ENCODE results near the gene PPP2R5A. TPM values are rescaled to one million over a fixed set of nuclear protein-coding genes. Genes with fewer than 3 reads are reported as not detected.

PPP2R5A gene
- polyA plus RNA-seq, 3 donors = 28.1 to 38.4 (median 31.1) TPM

- Histone ChIP-seq H3K9ac (ENCODE audit: insufficient read depth, low read length, poor library complexity, severe bottlenecking) (no peak overlapping the region), H3K27me3 (ENCODE audit: control insufficient read depth in 2 of 2, insufficient read depth in 2 of 2, low read length in 2 of 2) (no peaks in the 10 kb centered on the region), H2AFZ (ENCODE audit: insufficient read depth, low read depth, low read length, poor library complexity, severe bottlenecking) (no peak overlapping the region), H3K79me2 (ENCODE audit: insufficient read depth, low read length) (peaks cover 3% of the 10 kb centered on the region), H3K36me3 (replicated peaks in 1 of 2; ENCODE audit: control insufficient read depth in 1 of 2, insufficient read depth in 2 of 2, low read length in 2 of 2) (peaks cover 78 to 96% of the 10 kb centered on the region in 2 donors), H3K4me1 (ENCODE audit: control insufficient read depth in 1 of 2, insufficient read depth in 2 of 2, low read length in 2 of 2) (no peaks in the 10 kb centered on the region), H3K4me2 (replicated peaks; ENCODE audit: extremely low read depth, low read length, poor library complexity, severe bottlenecking) (no peak overlapping the region), H3K4me3 (replicated peaks in 1 of 3; ENCODE audit: low read depth in 2 of 3, low read length in 3 of 3) (no peak overlapping the region), H3K27ac (ENCODE audit: low read depth in 1 of 2, low read length in 2 of 2) (no peak overlapping the region), H4K20me1 (ENCODE audit: insufficient read depth, low read length) (peaks cover 39% of the 10 kb centered on the region), H3K9me3 (replicated peaks in 1 of 2; ENCODE audit: control insufficient read depth in 1 of 2, insufficient read depth in 1 of 2, low read length in 2 of 2) (no peaks in the 10 kb centered on the region)
- H3K27ac Mint-ChIP-seq = no peak overlapping the region
- no peak for TF ChIP-seq CTCF (IDR thresholded peaks at IDR 0.05)
- H3K36me3 Mint-ChIP-seq = peaks cover 66 to 86% of the 10 kb centered on the region in 2 donors
- H3K9me3 Mint-ChIP-seq = no peaks in the 10 kb centered on the region
- no peak overlapping the region for H3K4me3 Mint-ChIP-seq
- H3K27me3 Mint-ChIP-seq (ENCODE audit: low read depth in 3 of 3) = no peaks in the 10 kb centered on the region
- no CpG with 5 or more reads among the region's 3 CpGs for WGBS (ENCODE audit: insufficient coverage)
- intact Hi-C loops (cut with micrococcal nuclease) = no loop called here
- no peaks in the 10 kb centered on the region for H3K4me1 Mint-ChIP-seq
- no peak for DNase-seq
These were observed 70.2 kb downstream of the PPP2R5A start for GRCh38 chr1:212355230-212355969.

- Histone ChIP-seq H3K36me3 (replicated peaks in 1 of 2; ENCODE audit: control insufficient read depth in 1 of 2, insufficient read depth in 2 of 2, low read length in 2 of 2) (peaks cover 85 to 97% of the 10 kb centered on the region in 2 donors), H2AFZ (ENCODE audit: insufficient read depth, low read depth, low read length, poor library complexity, severe bottlenecking) (no peak overlapping the region), H3K27me3 (ENCODE audit: control insufficient read depth in 2 of 2, insufficient read depth in 2 of 2, low read length in 2 of 2) (no peaks in the 10 kb centered on the region), H3K4me3 (replicated peaks in 1 of 3; ENCODE audit: low read depth in 2 of 3, low read length in 3 of 3) (no peak overlapping the region), H3K9ac (ENCODE audit: insufficient read depth, low read length, poor library complexity, severe bottlenecking) (no peak overlapping the region), H3K79me2 (ENCODE audit: insufficient read depth, low read length) (no peaks in the 10 kb centered on the region), H3K4me1 (ENCODE audit: control insufficient read depth in 1 of 2, insufficient read depth in 2 of 2, low read length in 2 of 2) (no peaks in the 10 kb centered on the region), H3K27ac (ENCODE audit: low read depth in 1 of 2, low read length in 2 of 2) (no peak overlapping the region), H4K20me1 (ENCODE audit: insufficient read depth, low read length) (peaks cover 40% of the 10 kb centered on the region), H3K4me2 (replicated peaks; ENCODE audit: extremely low read depth, low read length, poor library complexity, severe bottlenecking) (no peak overlapping the region), H3K9me3 (replicated peaks in 1 of 2; ENCODE audit: control insufficient read depth in 1 of 2, insufficient read depth in 1 of 2, low read length in 2 of 2) (no peaks in the 10 kb centered on the region)
- no peak for TF ChIP-seq CTCF (IDR thresholded peaks at IDR 0.05)
- intact Hi-C loops (cut with micrococcal nuclease) = no loop called here
- Mint-ChIP-seq H3K9me3 (no peaks in the 10 kb centered on the region), H3K27ac (peak overlapping the region in 2 of 7 donors; percentile 28 to 61), H3K27me3 (ENCODE audit: low read depth in 3 of 3) (no peaks in the 10 kb centered on the region), H3K4me1 (no peaks in the 10 kb centered on the region), H3K36me3 (peaks cover 65 to 81% of the 10 kb centered on the region in 2 donors), H3K4me3 (no peak overlapping the region)
- 93% methylated on average over 4 of the region's 4 CpGs for WGBS (ENCODE audit: insufficient coverage)
- DNase-seq = no peak
These were observed 74.7 kb downstream of the PPP2R5A start for GRCh38 chr1:212359794-212360479.
